Astrocyte (in vitro differentiated cells and primary cell): Measurements from ENCODE around the gene CHCHD6. TPM values are rescaled to one million over a fixed set of nuclear protein-coding genes. Genes with fewer than 3 reads are reported as not detected.

Experiments
- DNase-seq: peaks from one replicate; pipeline ENCODE4 v3.0.0-alpha.2; 2010; ENCODE audit warnings: low read depth
- FAIRE-seq: peaks from 2 replicates; lab custom pipeline; 2011; peaks lifted over from hg19 to GRCh38; lab: Jason Lieb, UNC
- H2AFZ ChIP-seq: 2 replicates; pipeline ENCODE4 v1.6.0; 2012; ENCODE audit warnings: low read depth, low read length, inconsistent platforms
- H3K27ac ChIP-seq: 2 replicates; pipeline ENCODE4 v1.5.1; 2011; ENCODE audit warnings: low read depth, low read length, inconsistent platforms
- H3K27me3 ChIP-seq: 2 replicates; pipeline ENCODE4 v1.6.0; 2011; ENCODE audit warnings: low read length, inconsistent platforms; ENCODE audit not compliant: insufficient read depth
- H3K36me3 ChIP-seq: 2 replicates; pipeline ENCODE4 v1.5.1; 2011; ENCODE audit warnings: low read length, inconsistent platforms; ENCODE audit not compliant: insufficient read depth
- H3K4me1 ChIP-seq: 2 replicates; pipeline ENCODE4 v1.5.1; 2011; ENCODE audit warnings: low read length, inconsistent platforms; ENCODE audit not compliant: insufficient read depth
- H3K4me2 ChIP-seq: 2 replicates; pipeline ENCODE4 v1.6.0; 2012; ENCODE audit warnings: low read length, inconsistent platforms
- H3K4me3 ChIP-seq: 2 replicates; pipeline ENCODE4 v1.5.1; 2011; ENCODE audit warnings: low read depth, mild to moderate bottlenecking, low read length, inconsistent platforms; ENCODE audit not compliant: insufficient read depth
- H3K79me2 ChIP-seq: 2 replicates; pipeline ENCODE4 v1.6.0; 2012; ENCODE audit warnings: mild to moderate bottlenecking, low read length, inconsistent platforms; ENCODE audit not compliant: insufficient read depth
- H3K9ac ChIP-seq: 2 replicates; pipeline ENCODE4 v1.6.0; 2012; ENCODE audit warnings: mild to moderate bottlenecking, low read length, inconsistent platforms
- H3K9me3 ChIP-seq: 2 replicates; pipeline ENCODE4 v1.5.1; 2012; ENCODE audit warnings: low read depth, mild to moderate bottlenecking, low read length, inconsistent platforms; ENCODE audit not compliant: insufficient read depth
- H4K20me1 ChIP-seq: 2 replicates; pipeline ENCODE4 v1.6.0; 2012; ENCODE audit warnings: low read length, inconsistent platforms; ENCODE audit not compliant: insufficient read depth
- H3K27ac Mint-ChIP-seq: one replicate; pipeline ENCODE4 v1.8.0; 2021; ENCODE audit warnings: mild to moderate bottlenecking, mixed read lengths; ENCODE audit not compliant: unreplicated experiment
- H3K27me3 Mint-ChIP-seq: one replicate; pipeline ENCODE4 v1.8.0; 2021; ENCODE audit warnings: low read depth, mixed read lengths; ENCODE audit not compliant: unreplicated experiment
- H3K36me3 Mint-ChIP-seq: one replicate; pipeline ENCODE4 v1.8.0; 2021; ENCODE audit warnings: low read depth, mixed read lengths; ENCODE audit not compliant: unreplicated experiment
- H3K4me1 Mint-ChIP-seq: one replicate; pipeline ENCODE4 v1.8.0; 2021; ENCODE audit warnings: low read depth, mixed read lengths; ENCODE audit not compliant: unreplicated experiment
- H3K4me3 Mint-ChIP-seq: one replicate; pipeline ENCODE4 v1.8.0; 2021; ENCODE audit warnings: mild to moderate bottlenecking, moderate library complexity, mixed read lengths; ENCODE audit not compliant: unreplicated experiment
- H3K9me3 Mint-ChIP-seq: one replicate; pipeline ENCODE4 v1.8.0; 2021; ENCODE audit warnings: mild to moderate bottlenecking, mixed read lengths; ENCODE audit not compliant: unreplicated experiment
- EZH2 ChIP-seq: IDR thresholded peaks from 2 replicates; pipeline ENCODE4 v1.6.1; 2012; ENCODE audit warnings: mild to moderate bottlenecking, low read length, inconsistent platforms; ENCODE audit not compliant: insufficient read depth
- total RNA-seq: library from RNA; stranded (reverse); gene quantifications from 2 replicates; pipeline ENCODE4 v1.2.1, GENCODE V29; 2021
- TF ChIP-seq, protein P1 (sequence below): IDR thresholded peaks from 2 replicates; pipeline ENCODE4 v1.5.1; 2011; ENCODE audit warnings: low read depth, mild to moderate bottlenecking, inconsistent platforms, low read length, moderate library complexity; ENCODE audit not compliant: insufficient read depth

Gene CHCHD6
- total RNA-seq, 1 donor from 2014 or later, result 21.1 TPM

DNA sequence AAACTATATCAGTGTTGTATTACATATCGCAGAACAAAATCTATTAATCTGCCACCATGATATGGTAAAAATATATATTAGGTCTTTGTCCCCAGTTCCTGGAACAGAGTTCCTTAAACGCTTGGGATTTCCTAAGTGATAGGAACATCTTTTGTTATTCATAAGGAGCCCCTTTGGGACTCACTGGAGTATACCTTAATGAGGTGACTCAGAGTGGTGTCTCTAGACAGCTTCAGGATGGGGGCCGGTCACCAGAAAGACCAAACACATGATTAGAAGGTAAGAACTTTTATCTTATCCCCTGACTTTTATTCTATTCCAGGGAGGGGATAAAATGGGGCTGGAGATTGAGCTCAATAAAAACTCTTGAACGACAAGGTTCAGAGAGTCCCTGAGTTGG, 12.3 kb upstream of the CHCHD6 start:
- H3K27ac Mint-ChIP-seq, result no peak overlapping the region
- Histone ChIP-seq H3K27me3 (peaks cover 20% of the 10 kb centered on the region), H3K4me2 (no peak overlapping the region), H3K9me3 (no peaks in the 10 kb centered on the region), H3K9ac (no peak overlapping the region), H2AFZ (no peak overlapping the region), H3K4me3 (no peak overlapping the region), H3K27ac (no peak overlapping the region), H3K4me1 (no peaks in the 10 kb centered on the region), H3K36me3 (no peaks in the 10 kb centered on the region), H4K20me1 (no peaks in the 10 kb centered on the region), H3K79me2 (no peaks in the 10 kb centered on the region)
- TF ChIP-seq EZH2, result no peak
- TF ChIP-seq, protein P1, sequence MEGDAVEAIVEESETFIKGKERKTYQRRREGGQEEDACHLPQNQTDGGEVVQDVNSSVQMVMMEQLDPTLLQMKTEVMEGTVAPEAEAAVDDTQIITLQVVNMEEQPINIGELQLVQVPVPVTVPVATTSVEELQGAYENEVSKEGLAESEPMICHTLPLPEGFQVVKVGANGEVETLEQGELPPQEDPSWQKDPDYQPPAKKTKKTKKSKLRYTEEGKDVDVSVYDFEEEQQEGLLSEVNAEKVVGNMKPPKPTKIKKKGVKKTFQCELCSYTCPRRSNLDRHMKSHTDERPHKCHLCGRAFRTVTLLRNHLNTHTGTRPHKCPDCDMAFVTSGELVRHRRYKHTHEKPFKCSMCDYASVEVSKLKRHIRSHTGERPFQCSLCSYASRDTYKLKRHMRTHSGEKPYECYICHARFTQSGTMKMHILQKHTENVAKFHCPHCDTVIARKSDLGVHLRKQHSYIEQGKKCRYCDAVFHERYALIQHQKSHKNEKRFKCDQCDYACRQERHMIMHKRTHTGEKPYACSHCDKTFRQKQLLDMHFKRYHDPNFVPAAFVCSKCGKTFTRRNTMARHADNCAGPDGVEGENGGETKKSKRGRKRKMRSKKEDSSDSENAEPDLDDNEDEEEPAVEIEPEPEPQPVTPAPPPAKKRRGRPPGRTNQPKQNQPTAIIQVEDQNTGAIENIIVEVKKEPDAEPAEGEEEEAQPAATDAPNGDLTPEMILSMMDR, result no peak
- H3K36me3 Mint-ChIP-seq, result no peaks in the 10 kb centered on the region
- H3K4me1 Mint-ChIP-seq, result no peaks in the 10 kb centered on the region
- FAIRE-seq, result no peak
- no peaks in the 10 kb centered on the region for H3K9me3 Mint-ChIP-seq
- no peak for DNase-seq
- H3K4me3 Mint-ChIP-seq, result no peak overlapping the region
- peaks cover 21% of the 10 kb centered on the region for H3K27me3 Mint-ChIP-seq

DNA sequence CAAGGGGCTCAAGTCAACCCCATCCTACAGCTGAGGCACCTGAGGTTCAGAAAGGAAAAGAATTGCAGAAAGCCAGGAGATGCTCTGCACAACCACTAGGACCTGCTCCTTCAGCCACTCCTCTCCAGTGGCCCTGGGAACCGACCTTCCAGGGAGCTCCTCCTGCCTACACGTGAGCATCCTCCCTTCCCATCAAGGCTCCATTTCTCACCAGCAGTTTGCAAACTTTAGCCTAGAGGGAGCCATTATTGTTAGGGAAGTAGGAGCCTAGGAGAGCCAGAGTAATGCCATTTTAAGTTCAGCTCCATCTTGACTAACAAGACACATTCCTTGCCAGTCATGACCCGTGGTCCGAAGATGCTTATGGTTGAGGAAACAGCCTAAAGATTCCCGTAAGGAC, 11.2 kb upstream of the CHCHD6 start:
- Histone ChIP-seq H3K4me3 (no peak overlapping the region), H3K4me1 (no peaks in the 10 kb centered on the region), H2AFZ (no peak overlapping the region), H3K27ac (no peak overlapping the region), H3K36me3 (no peaks in the 10 kb centered on the region), H3K79me2 (no peaks in the 10 kb centered on the region), H3K4me2 (no peak overlapping the region), H3K9ac (no peak overlapping the region), H4K20me1 (no peaks in the 10 kb centered on the region), H3K27me3 (peaks cover 22% of the 10 kb centered on the region), H3K9me3 (no peaks in the 10 kb centered on the region)
- no peak overlapping the region for H3K27ac Mint-ChIP-seq
- no peaks in the 10 kb centered on the region for H3K36me3 Mint-ChIP-seq
- no peaks in the 10 kb centered on the region for H3K9me3 Mint-ChIP-seq
- no peak for DNase-seq
- no peak overlapping the region for H3K4me3 Mint-ChIP-seq
- H3K27me3 Mint-ChIP-seq, result peaks cover 21% of the 10 kb centered on the region
- no peak for FAIRE-seq
- no peaks in the 10 kb centered on the region for H3K4me1 Mint-ChIP-seq
- TF ChIP-seq, protein P1, result no peak

DNA sequence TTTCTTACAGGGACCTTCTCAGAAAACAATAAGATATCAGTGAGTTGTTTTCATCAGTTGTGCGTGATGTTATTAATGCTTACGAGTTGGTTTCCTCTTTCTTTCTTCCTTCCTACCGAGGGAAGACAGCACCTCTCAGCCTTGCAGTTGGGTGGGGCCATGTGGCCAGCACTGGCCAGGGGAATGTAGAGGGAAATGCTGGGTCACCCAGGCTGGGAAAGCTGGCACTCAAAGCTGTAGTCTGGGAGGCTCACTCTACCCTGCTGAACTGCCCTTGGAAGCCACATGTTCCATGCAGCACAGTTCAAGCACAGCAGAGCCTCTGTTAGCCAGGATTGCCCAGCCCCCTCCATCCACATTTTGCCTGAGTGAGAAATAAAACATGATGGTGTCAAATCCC, 10.1 kb upstream of the CHCHD6 start:
- Histone ChIP-seq H3K4me1 (no peaks in the 10 kb centered on the region), H3K4me3 (no peak overlapping the region), H2AFZ (no peak overlapping the region), H3K9ac (no peak overlapping the region), H3K36me3 (no peaks in the 10 kb centered on the region), H3K79me2 (no peaks in the 10 kb centered on the region), H3K9me3 (no peaks in the 10 kb centered on the region), H4K20me1 (no peaks in the 10 kb centered on the region), H3K27me3 (peaks cover 22% of the 10 kb centered on the region), H3K27ac (no peak overlapping the region), H3K4me2 (no peak overlapping the region)
- Mint-ChIP-seq H3K9me3 (no peaks in the 10 kb centered on the region), H3K27ac (no peak overlapping the region), H3K36me3 (no peaks in the 10 kb centered on the region), H3K4me1 (no peaks in the 10 kb centered on the region), H3K4me3 (no peak overlapping the region), H3K27me3 (peaks cover 19% of the 10 kb centered on the region)
- DNase-seq (no peak), FAIRE-seq (no peak)
- TF ChIP-seq EZH2, result no peak
- TF ChIP-seq, protein P1, result no peak
